ENCODE results near the gene GOLGA3.

GOLGA3 gene

GRCh38 chr12:132741620-132742019 is 87.0 kb downstream of the GOLGA3 start:
- no peak for DNase-seq

GRCh38 chr12:132740652-132741051 is 88.0 kb downstream of the GOLGA3 start:
- DNase-seq, result no peak

GRCh38 chr12:132740313-132740646 is 88.4 kb downstream of the GOLGA3 start:
- DNase-seq, result no peak

- no peak for DNase-seq
These were observed 88.9 kb downstream of the GOLGA3 start for GRCh38 chr12:132739600-132740312.

- no peak for DNase-seq
These were observed 91.8 kb downstream of the GOLGA3 start for GRCh38 chr12:132736913-132737312.

GRCh38 chr12:132736378-132736777 is 92.3 kb downstream of the GOLGA3 start:
- no peak for DNase-seq

GRCh38 chr12:132735496-132735895 is 93.2 kb downstream of the GOLGA3 start:
- no peak for DNase-seq

- DNase-seq, result no peak
These were observed 94.5 kb downstream of the GOLGA3 start for GRCh38 chr12:132734206-132734605.

GRCh38 chr12:132731574-132731973 is 97.1 kb downstream of the GOLGA3 start:
- DNase-seq, result no peak

GRCh38 chr12:132730353-132730752 is 98.3 kb downstream of the GOLGA3 start:
- no peak for DNase-seq

- DNase-seq, result no peak
These were observed 98.9 kb downstream of the GOLGA3 start for GRCh38 chr12:132729541-132730320.

GRCh38 chr12:132728502-132728901 is 100.2 kb downstream of the GOLGA3 start:
- DNase-seq, result no peak

GRCh38 chr12:132727091-132727794 is 101.4 kb downstream of the GOLGA3 start:
- no peak for DNase-seq

- DNase-seq, result no peak
These were observed 102.3 kb downstream of the GOLGA3 start for GRCh38 chr12:132726386-132726785.

- no peak for DNase-seq
These were observed 104.0 kb downstream of the GOLGA3 start for GRCh38 chr12:132724506-132725241.

GRCh38 chr12:132723764-132724140 is 104.9 kb downstream of the GOLGA3 start:
- no peak for DNase-seq

- DNase-seq, result no peak
These were observed 105.5 kb downstream of the GOLGA3 start for GRCh38 chr12:132723015-132723763.

GRCh38 chr12:132720606-132721345 is 107.9 kb downstream of the GOLGA3 start:
- DNase-seq, result no peak

GRCh38 chr12:132719954-132720324 is 108.7 kb downstream of the GOLGA3 start:
- DNase-seq, result no peak

GRCh38 chr12:132719141-132719953 is 109.3 kb downstream of the GOLGA3 start:
- no peak for DNase-seq
